GM11168 (cell line): ENCODE measurements around the gene ABCC9.
"Not testable (repeated sequence)": the region's sequence is repeated elsewhere in the genome, so short reads cannot be mapped to it uniquely, and the experiment has no call there.

Experiments used
- in situ Hi-C: fragments of 300-500 bp; cut with MboI; formaldehyde crosslinking; loops from one replicate; pipeline ENCODE4 v1.12.0; 2022; ENCODE audit warnings: low sequenced_read_pairs; ENCODE audit not compliant: unreplicated experiment

Gene ABCC9

DNA sequence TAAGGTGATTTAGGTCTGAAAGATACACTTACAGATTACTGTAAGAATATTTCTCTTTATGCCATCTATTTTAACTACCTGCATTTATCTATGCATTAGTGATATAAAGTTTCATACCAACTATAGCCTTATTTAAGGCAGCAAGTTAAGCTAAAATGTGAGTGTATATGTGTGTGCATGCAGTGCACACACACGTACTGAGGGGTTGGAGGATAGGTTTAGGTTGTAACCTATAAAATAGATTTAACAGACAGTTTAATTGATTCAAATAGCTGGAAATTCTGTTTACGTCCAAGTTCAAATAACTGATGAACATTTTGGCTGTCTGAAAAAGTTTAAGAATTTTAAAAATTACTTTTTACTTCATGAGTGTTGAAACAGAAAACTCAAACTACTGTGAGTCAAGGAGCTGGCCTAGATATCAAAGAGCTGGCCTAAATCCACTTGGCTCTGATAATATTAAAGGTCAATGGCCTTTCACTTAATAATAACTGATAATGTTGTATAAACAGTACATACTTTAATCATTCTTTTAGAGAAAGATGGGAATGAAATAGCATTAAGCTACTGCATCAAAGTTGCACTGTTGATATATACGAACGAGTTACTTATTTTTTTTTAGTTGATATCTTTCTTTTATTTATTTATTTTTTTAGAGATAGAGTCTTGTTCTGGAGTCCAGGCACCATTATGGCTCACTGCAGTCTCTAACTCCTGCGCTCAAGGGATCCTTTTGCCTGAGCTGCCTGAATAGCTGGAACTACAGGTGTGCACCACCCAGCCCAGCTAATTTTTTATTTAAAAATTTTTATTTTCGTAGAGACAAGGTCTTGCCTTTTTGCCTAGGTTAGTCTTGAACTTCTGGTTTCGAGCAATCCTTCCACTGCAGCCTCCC lies 152.9 kb downstream of the ABCC9 start:
- in situ Hi-C loops = no loop called here

DNA sequence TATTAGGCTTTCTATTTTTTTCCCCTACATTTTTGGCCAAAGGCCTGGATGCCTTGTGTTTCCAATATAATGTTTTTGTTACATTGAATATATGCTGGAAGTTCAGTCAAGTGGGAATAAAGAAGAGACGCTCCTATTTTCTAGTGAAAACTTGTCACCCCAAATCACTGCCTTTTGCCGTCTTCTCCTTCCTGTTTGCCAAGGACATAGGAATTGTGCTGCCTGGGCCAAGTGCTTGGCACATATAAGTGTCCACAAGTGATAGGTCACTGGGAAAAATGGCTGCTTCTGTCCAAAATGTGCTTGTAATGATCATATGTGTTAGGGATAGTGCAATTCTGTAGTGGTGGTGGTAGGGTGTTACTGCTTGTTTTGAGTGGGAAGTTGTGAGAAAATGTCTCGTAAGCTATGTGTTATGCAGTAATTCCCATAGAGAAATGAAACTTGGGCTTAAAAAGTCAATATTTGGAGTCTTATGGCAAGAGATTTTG lies 155.1 kb downstream of the ABCC9 start:
- in situ Hi-C loops = no loop called here

DNA sequence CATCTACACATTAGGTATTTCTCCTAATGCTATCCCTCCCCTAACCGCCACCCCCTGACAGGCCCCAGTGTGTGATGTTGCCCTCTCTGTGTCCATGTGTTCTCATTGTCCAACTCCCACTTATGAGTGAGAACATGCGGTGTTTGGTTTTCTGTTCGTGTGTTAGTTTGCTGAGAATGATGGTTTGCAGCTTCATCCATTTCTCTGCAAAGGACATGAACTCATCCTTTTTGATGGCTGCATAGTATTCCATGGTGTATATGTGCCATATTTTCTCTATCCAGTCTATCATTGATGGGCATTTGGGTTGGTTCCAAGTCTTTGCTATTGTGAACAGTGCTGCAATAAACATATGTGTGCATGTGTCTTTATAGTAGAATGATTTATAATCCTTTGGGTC lies 158.5 kb downstream of the ABCC9 start:
- in situ Hi-C loops = not testable (repeated sequence)

DNA sequence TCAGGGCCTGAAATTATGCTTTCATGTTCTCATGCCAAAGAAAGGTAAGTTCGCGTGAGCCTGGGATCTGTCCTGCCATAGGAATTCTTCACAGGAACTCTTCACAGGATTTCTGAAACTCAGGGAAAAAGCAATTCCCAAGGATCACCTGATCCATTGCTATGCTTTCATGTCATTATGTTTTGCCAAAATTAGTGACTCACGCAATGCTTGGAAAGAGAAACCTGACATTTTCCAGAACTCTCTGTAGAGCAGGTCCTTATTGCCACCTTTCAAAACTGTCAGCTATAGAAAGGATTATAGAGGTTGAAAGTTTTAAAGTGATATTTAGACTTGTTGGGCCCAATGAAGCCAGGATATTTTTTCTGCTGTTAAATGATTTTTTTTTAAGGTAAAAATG lies 160.4 kb downstream of the ABCC9 start:
- in situ Hi-C loops = no loop called here

DNA sequence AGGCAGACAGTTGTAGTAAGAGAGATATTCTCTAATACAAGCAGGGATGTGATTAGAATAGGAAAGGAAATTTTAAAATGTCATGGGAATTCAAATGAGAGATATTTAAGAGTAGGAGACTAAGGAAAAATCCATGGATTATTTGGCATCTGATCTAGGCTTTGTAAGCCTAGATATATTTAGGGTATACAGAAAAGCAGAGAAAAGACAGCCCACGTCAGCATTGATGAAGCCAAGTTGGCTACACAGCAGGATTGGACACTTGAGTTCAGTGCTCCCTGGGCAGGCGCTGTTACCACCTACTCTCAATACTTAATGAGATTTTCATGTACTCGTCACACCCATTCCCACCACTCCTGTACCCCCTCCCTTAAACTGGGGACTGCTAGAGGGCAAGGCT lies 165.1 kb downstream of the ABCC9 start:
- in situ Hi-C loops = no loop called here

DNA sequence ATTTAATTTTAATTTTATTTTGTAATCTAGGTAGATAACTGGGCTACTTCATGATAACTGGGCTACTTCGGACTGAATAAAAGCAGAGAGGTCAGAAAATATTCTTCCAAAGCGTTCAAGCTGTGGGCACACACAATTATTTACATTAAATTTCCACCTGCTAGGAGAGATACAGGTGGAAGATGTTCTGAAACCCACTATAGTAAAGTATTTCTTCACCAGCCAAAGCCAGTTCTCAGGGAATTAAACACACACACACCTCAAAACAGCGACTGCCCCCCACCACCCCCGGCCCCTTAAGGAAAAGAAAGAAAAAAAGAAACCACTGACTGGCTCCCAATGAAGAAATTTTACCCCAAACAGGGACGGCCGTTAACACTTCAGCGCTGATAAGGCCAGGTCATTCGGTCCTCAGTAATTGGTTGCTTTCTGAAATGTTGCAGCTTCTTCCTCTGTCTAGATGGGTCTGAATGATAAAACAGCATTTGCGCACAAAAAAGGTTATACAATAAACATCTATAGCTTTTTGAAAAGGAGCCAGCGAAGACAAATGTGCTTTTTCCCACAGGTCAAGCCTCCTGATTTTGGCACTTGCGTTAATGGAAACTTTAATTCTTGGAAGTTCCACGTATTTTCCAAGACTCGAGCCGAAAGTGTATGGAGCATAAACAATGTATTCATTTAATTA lies 165.9 kb downstream of the ABCC9 start:
- in situ Hi-C loops = no loop called here

DNA sequence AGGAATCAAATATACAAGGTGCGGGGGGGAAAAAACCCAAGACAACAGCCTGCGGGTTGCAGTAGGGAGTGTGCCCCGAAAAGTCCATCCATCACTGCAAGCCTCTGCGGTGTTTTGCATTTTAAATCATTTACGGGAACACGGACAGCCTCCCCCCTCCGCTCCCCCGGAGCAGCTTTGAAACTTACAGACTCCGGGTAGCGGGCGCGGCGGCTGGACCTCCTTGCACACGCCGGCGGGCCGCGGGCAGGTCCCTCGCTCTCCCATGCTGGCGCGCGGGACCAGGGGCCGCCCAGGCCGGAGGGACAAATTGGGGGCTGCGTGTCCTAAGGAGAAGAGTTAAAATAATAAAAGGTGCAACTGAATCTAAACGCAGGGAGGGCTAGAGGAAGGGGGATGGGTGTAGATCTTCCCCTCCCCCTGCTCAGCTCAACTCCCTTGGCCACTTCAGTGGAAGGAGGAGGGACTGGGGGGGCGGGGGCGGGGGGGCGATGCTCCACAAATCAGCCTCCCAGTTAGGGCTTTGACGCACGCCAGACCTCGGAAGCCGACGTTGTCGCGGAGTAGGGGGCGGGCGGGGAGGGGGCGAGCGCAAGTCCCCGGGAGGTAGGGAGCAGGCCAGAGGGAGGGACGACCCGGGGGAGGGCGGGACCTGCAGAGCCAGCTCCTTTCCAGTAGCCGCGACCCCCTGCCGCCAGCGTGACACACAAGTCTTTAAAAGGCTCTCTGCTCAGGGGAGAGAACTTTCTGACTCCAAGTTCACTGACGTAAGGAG lies 166.7 kb downstream of the ABCC9 start, which contains the start of gene KCNJ8:
Gene KCNJ8 (minus strand): TSS at position 349 of the 775 bp plus-strand sequence. CDS start 1,090 bp downstream, outside the sequence.
- in situ Hi-C loops = no loop called here

DNA sequence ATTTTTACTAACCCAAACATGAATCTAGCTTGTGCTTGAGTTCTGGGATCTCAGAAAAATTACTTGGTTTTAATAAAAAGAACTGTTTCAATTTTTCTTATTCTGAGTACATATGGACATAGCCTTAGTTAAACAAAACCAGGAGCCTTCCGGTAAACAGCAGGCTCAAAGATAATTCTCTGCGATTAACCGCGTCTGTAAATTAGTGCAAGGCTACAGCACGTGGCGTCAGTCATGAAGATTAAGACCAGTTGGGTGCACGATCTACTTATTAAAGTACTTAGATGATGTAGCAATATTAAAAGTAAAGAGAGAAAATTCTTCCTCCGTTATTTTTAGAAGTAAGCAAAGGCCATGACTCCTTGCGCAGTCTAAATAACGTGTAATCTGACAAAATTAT lies 167.4 kb downstream of the ABCC9 start:
- in situ Hi-C loops = no loop called here

DNA sequence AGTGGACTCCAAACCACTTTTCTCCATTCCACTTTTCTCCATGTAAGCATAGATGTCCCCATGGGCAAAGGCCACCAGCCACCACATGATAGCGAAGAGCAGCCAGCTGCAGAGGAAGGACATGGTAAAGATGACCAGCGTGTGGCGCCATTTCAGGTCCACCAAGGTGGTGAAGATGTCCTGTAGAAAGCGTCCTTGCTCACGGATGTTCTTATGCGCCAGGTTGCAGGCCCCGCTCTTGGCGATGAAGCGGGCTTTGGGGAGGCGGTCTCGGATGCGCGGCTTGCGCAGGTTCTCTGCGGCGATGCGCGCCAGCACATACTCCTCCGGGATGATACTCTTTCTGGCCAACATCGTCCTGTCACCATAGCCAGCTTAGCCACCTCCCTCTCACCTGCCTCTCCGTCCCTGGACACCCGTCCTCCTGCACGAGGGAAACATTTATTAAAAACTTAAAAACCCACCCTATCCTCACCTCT lies 167.9 kb downstream of the ABCC9 start:
- in situ Hi-C loops = no loop called here

DNA sequence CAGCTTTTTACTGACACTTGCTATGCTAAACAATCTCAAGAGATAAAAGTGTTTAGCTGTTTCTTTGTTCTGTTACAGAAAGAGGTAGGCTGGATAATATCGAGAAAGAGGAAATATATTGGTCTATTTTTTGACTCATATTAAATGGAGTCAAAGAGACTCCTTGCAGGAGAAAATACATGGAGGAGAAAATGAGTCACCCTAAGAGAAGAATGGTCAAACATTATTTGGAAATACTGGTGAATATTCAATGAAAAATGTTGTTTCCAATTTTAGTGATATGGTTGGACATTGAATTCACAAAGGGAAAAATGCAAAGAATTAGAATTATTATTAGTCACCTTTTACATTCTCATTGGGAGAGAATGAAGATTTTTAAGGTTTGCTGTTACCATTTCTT lies 169.9 kb downstream of the ABCC9 start:
- in situ Hi-C loops = no loop called here

DNA sequence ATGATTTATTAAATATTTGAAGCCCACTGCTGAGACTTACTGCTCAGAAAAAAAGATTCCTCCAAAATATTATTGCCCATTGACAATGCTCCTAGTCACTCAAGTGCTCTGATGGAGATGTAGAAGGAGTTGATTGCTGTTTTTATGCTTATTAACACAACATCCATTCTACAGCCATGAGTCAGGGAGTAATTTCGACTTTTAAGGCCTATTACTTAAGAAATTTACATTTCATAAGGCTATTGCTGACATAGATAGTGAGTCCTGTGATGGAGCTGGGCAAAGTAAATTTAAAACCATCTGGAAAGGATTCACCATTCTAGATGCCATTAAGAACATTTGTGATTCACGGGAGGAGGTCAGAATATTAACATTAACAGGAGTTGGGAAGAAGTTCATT lies 171.9 kb downstream of the ABCC9 start:
- in situ Hi-C loops = no loop called here

DNA sequence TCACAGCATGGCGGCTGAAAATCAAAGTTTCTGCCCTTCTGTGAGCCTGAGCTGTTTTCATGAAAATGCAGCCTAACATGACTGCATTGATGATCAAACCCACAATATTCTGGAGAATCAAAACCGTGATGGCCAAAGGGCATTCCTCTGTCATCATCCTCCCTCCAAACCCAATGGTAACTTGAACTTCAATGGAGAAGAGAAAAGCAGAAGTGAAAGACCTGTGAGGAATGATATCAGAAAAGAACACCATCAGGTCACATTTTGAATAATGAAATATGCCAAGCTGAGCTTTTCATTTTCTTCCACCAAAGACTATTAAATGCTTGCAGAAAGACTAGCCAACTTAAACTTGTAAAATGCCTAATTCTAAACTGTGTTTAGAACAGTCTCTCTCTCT lies 174.8 kb downstream of the ABCC9 start:
- in situ Hi-C loops = no loop called here

DNA sequence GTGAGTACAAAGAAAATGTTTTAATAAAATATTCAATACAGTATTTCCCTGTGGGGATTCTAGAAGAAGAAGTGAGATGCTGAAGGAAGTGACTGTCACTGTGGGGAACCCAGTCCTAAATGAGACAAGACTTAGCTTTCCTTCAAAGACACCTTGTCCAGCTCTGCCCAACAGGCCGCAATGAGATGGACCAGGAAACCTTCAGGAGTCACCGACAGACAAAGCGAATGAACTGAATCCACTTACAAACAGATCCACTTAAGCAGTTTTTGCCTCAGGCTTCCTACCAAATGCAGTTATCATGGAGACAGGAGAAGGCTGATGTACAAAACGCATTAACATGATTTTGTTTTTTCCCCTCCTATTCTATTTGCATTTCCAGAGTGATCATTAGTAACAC lies 176.3 kb downstream of the ABCC9 start:
- in situ Hi-C loops = no loop called here

DNA sequence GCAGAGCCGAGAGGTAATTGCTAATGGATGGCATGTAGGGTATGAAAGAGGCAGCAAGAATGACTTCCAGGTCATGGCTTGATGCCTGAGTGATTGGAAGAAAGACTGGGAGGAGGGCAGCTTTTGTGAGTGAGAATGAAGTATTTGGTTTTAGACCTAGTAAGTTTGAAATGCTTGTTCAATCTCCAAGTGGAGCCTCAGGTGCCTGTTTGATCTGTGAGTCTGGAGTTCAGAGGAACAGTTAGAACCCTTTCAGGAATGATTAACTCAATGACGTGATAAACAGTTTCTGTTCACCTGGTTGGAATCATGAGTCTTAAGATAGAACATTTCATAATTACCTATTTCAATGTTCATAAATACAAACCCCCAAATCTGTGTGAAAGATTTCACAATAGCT lies 177.2 kb downstream of the ABCC9 start:
- in situ Hi-C loops = no loop called here

DNA sequence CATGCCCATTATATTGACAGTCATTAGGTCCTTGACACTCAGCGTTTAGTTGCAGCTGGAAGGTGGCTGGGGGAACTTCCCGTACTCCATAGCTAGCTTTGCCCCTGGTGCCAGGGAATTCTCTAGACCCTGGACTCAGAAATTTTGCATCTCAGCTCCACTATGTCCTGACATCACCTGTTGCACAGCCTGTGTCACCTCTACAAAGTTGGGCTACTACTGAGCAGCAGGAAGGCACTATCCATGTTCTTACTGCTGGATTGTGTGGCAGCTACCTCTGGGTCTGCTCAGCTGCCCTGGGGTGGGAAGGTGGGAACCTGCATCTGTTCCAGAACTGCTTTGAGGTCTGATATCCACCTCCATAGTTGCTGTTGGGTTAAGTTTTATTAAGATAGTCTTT lies 177.7 kb downstream of the ABCC9 start:
- in situ Hi-C loops = no loop called here

DNA sequence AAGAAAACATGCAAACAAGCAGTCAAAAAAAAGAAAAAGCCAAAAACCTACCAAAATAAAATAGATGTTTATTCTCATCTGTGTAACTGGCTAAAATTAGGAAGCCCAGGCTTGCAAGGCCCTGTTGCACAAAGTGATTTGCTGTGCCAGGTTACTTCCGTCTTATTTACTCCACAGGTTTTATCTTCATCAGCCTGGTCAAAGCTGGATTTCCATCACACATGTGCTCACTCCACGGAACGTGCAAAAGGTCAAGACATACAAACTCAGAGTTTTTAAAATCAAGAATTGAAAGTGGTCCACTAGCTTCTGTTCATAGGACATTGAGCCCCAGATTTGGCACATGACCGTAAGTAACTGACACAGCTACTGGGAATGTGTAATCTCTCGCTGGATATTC lies 181.5 kb downstream of the ABCC9 start:
- in situ Hi-C loops = no loop called here

DNA sequence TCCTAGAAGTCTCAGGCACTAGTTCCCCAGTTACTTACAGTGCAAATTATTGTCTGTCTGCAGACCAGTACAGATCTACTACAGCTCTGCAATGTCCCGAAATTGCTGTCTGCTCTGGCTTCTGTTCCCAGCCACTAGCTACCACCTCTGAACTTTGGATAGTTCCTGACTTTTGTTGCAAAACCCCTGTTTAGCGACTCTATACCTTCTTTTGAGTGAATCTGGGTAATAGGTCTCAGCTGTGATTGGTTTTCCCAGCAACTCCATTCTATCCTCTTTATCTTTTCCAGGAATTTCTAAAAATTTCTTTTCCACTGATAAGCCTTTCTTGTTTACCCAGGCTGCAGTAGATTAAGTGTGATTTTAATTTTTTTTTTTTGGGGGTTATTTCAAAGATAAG lies 183.5 kb downstream of the ABCC9 start:
- in situ Hi-C loops = no loop called here

DNA sequence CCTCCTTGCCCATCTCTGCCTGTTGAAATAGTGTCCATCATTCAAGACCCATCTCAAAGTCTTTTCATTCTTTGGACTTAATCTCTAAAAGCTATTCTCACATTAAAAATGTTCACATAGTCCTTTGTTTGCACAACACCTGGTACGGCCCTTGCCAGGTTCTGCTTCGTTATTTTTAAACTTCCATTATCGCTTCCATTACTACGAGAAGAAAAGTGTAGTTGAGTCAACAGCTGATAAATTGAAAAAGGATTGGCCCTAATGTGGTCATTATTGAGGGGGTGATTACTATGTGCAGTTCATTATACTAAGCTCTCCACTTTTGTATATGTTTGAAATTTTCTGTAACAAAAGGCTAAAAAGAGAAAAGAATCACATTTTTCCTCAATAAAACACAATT lies 184.5 kb downstream of the ABCC9 start:
- in situ Hi-C loops = no loop called here

DNA sequence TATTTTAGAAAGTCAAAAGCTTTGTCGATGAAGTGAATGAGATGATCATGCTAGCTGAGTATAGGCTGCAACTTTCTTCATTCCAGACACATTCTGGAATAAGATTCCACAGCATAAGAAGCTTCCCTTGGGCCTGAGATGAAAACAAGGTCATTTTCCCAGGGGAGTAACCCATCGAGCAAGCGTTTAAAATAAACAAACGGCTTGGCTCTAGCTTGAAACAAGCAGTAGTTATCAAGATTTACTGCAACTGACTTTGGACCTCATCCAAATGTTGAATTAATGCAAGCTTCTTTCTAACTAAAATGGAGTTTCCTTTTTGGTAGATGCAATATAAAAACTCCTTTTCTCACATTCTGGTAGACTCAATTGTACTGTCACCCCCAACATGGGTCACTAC lies 189.7 kb downstream of the ABCC9 start:
- in situ Hi-C loops = no loop called here
